Neuron (in vitro differentiated cells): ENCODE data around the gene FPGS.
A peak's percentile ranks its signal among the peaks of the same experiment; 100 is the strongest.

ENCODE experiments used
- H2AFZ ChIP-seq: one replicate; pipeline ENCODE4 v1.6.1; 2013; ENCODE audit warnings: low read depth, mild to moderate bottlenecking, inconsistent platforms, low read length, moderate library complexity
- H3K27me3 ChIP-seq: one replicate; pipeline ENCODE4 v1.6.1; 2013; ENCODE audit warnings: low read length; ENCODE audit not compliant: insufficient read depth
- H3K36me3 ChIP-seq: one replicate; pipeline ENCODE4 v1.6.1; 2013; ENCODE audit warnings: low read length; ENCODE audit not compliant: insufficient read depth
- H3K4me1 ChIP-seq: one replicate; pipeline ENCODE4 v1.6.1; 2013; ENCODE audit warnings: low read length; ENCODE audit not compliant: insufficient read depth
- H3K4me3 ChIP-seq: 2 replicates; pipeline ENCODE4 v1.5.1; 2013; ENCODE audit warnings: mild to moderate bottlenecking, low read length, moderate library complexity
- H3K9me3 ChIP-seq: one replicate; pipeline ENCODE4 v1.6.1; 2013; ENCODE audit warnings: low read length

FPGS gene

GRCh38 chr9:127765418-127765817 lies 37.3 kb upstream of the FPGS start:
- peaks cover 18% of the 10 kb centered on the region for H3K4me1 ChIP-seq
- H2AFZ ChIP-seq, result no peak overlapping the region
- no peaks in the 10 kb centered on the region for H3K9me3 ChIP-seq
- no peak overlapping the region for H3K4me3 ChIP-seq
- H3K27me3 ChIP-seq, result peaks cover 25% of the 10 kb centered on the region
- no peaks in the 10 kb centered on the region for H3K36me3 ChIP-seq

- H3K9me3 ChIP-seq, result no peaks in the 10 kb centered on the region
- no peak overlapping the region for H2AFZ ChIP-seq
- H3K4me3 ChIP-seq, result no peak overlapping the region
- peaks cover 25% of the 10 kb centered on the region for H3K4me1 ChIP-seq
- H3K36me3 ChIP-seq, result no peaks in the 10 kb centered on the region
- peaks cover 12% of the 10 kb centered on the region for H3K27me3 ChIP-seq
Observed at GRCh38 chr9:127767410-127767809, 35.3 kb upstream of the FPGS start.

- H3K36me3 ChIP-seq, result no peaks in the 10 kb centered on the region
- no peaks in the 10 kb centered on the region for H3K9me3 ChIP-seq
- H3K4me3 ChIP-seq, result no peak overlapping the region
- H3K27me3 ChIP-seq, result peaks cover 7% of the 10 kb centered on the region
- H3K4me1 ChIP-seq, result peaks cover 25% of the 10 kb centered on the region
- peak overlapping the region; percentile 5 for H2AFZ ChIP-seq
Observed at GRCh38 chr9:127767909-127768331, 34.8 kb upstream of the FPGS start.

GRCh38 chr9:127768698-127769097 lies 34.0 kb upstream of the FPGS start:
- Histone ChIP-seq H3K36me3 (no peaks in the 10 kb centered on the region), H3K27me3 (peaks cover 5% of the 10 kb centered on the region), H3K4me1 (peaks cover 25% of the 10 kb centered on the region), H3K9me3 (no peaks in the 10 kb centered on the region), H2AFZ (no peak overlapping the region), H3K4me3 (no peak overlapping the region)

DNA sequence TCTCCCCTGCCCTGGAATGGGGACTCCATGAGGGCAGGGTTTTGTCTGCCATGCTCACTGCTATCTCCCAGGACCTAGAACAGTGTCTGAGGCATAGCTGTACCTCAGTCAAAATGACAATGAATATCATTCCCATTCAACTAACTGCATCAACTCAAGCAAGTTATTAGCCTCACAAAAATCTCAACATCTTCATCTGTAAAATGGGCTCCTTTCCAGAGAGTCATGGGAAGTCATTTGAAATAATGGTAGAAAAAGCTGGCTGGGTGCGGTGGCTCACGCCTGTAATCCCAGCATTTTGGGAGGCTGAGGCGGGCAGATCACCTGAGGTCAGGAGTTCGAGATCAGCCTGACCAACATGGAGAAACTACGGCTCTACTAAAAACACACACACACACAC lies 33.6 kb upstream of the FPGS start:
- Histone ChIP-seq H3K9me3 (no peaks in the 10 kb centered on the region), H3K4me1 (peaks cover 25% of the 10 kb centered on the region), H3K4me3 (no peak overlapping the region), H2AFZ (no peak overlapping the region), H3K27me3 (peaks cover 5% of the 10 kb centered on the region), H3K36me3 (no peaks in the 10 kb centered on the region)

- no peaks in the 10 kb centered on the region for H3K9me3 ChIP-seq
- H2AFZ ChIP-seq, result no peak overlapping the region
- H3K4me1 ChIP-seq, result peaks cover 25% of the 10 kb centered on the region
- H3K4me3 ChIP-seq, result no peak overlapping the region
- H3K36me3 ChIP-seq, result no peaks in the 10 kb centered on the region
- peaks cover 5% of the 10 kb centered on the region for H3K27me3 ChIP-seq
Observed at GRCh38 chr9:127769929-127770582, 32.6 kb upstream of the FPGS start.

DNA sequence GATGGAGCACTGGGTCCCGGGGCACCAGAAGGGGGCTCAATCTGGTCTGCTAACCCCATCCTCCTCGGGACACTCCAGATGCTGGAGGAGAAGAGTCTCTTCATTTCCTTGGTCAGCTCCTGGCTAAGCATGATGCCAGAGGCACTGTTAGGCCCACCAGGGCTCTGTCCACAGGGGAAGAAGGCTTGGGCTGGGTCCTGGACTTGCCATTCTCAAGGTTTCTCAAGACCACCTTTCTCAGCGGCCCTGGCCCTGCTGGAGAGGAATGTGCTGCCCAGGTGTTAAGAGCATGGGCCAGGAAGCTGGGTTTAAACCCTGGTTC lies 32.1 kb upstream of the FPGS start:
- Histone ChIP-seq H3K27me3 (peaks cover 5% of the 10 kb centered on the region), H3K4me3 (peak overlapping the region; percentile 31), H3K36me3 (no peaks in the 10 kb centered on the region), H3K4me1 (peaks cover 25% of the 10 kb centered on the region), H3K9me3 (no peaks in the 10 kb centered on the region), H2AFZ (no peak overlapping the region)

DNA sequence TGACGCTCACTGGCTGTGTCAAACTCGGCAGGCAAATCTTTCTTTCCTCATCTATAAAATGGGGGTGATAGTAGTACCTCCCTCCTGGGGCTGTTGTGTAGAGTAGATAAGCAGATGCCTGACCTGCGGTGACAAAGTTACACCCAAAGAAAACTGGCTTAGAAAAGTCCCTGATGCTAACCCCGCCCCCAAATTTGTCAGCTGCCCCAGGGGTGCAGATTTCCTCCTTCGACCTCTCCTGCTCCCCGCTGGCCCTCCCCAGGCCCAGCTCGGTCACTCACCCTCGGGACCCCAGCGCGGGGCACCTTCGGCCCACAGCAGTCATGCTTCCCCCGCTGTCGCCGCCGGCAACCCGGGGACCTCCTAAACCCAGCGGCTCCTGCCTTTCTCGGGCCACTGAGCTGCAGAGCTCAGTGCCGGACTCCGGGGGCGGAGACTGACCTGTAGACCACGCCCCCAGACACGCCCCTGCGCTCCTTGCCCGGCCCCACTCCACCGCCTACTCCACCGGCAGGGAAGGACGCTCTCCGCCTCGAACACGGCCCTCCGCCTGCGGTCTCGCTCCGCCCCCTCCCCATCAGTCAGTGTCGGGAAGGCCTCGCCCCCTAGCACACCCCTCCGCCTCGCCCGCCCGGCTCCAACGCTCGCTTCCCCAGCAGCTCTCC lies 31.6 kb upstream of the FPGS start:
- Histone ChIP-seq H3K4me3 (peak overlapping the region; percentile 31), H3K36me3 (no peaks in the 10 kb centered on the region), H2AFZ (no peak overlapping the region), H3K4me1 (peaks cover 25% of the 10 kb centered on the region), H3K9me3 (no peaks in the 10 kb centered on the region), H3K27me3 (peaks cover 5% of the 10 kb centered on the region)

GRCh38 chr9:127771570-127772189 lies 31.0 kb upstream of the FPGS start:
- Histone ChIP-seq H2AFZ (no peak overlapping the region), H3K9me3 (no peaks in the 10 kb centered on the region), H3K36me3 (no peaks in the 10 kb centered on the region), H3K4me3 (peak overlapping the region; percentile 14), H3K4me1 (peaks cover 25% of the 10 kb centered on the region), H3K27me3 (peaks cover 3% of the 10 kb centered on the region)

DNA sequence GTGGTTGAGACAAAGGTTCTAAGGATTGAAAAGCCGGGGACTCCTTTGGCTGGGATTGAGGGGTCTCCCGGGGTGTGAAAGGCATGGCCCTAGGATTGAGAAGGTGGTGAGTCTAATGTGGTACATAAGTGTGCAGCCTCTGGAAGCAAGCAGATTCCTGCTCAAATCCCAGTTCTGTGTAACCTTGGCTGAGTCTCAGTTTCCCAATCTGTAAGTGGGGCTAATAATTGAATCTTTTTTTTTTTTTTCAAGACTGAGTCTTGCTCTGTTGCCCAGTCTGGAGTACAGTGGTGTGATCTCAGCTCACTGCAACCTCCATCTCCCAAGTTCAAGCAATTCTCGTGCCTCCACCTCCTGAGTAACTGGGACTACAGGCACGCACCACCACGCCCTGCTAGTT lies 30.1 kb upstream of the FPGS start:
- Histone ChIP-seq H3K27me3 (peaks cover 3% of the 10 kb centered on the region), H3K4me1 (peaks cover 19% of the 10 kb centered on the region), H3K4me3 (no peak overlapping the region), H2AFZ (no peak overlapping the region), H3K9me3 (no peaks in the 10 kb centered on the region), H3K36me3 (no peaks in the 10 kb centered on the region)

DNA sequence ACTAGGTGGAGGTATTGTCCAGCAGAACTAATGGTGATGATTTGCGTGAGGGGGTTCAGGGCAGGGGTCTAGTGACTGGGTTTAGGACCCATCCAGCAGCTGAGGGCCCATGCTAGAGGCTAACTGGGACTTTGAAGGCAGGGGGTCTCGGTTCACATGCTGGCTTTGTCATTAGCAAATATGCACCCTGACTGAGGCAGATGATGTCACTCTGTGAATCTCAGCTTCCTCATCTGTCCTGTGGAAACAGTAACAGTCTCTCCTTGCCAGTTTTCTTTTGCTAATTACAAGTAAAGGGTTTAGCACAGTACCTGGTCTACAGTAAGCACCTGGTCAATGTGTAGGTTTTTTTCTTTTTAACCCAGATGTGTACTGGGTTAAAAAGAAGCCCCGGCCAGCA lies 29.4 kb upstream of the FPGS start:
- H3K4me1 ChIP-seq, result peaks cover 12% of the 10 kb centered on the region
- no peaks in the 10 kb centered on the region for H3K36me3 ChIP-seq
- no peak overlapping the region for H2AFZ ChIP-seq
- peaks cover 3% of the 10 kb centered on the region for H3K27me3 ChIP-seq
- no peak overlapping the region for H3K4me3 ChIP-seq
- H3K9me3 ChIP-seq, result no peaks in the 10 kb centered on the region

DNA sequence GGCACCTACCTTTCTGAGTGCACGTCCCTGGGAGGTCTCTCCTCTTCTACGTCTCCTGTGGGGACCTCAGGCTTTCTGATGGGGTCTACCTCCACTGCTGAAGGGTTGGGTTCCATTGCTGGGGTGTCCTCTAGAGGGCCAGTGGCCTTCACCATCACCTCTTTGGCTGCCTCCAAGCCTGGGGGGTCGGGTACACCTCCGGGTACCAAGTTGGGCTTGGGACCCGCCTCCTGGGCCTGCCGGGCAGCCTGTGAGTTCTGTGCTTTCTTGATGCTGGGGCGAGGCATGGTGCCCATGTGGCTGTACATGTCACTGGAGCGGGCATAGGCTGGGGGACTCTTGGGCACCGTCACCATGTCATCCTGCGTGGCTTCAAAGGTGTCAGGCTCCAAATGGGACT lies 28.7 kb upstream of the FPGS start:
- H3K36me3 ChIP-seq, result no peaks in the 10 kb centered on the region
- no peak overlapping the region for H3K4me3 ChIP-seq
- peaks cover 3% of the 10 kb centered on the region for H3K27me3 ChIP-seq
- peaks cover 10% of the 10 kb centered on the region for H3K4me1 ChIP-seq
- H3K9me3 ChIP-seq, result no peaks in the 10 kb centered on the region
- H2AFZ ChIP-seq, result no peak overlapping the region

GRCh38 chr9:127776195-127776923 lies 26.3 kb upstream of the FPGS start:
- no peaks in the 10 kb centered on the region for H3K27me3 ChIP-seq

More at GRCh38 chr9:127776195-127776923, 26.3 kb upstream of the FPGS start:
- Histone ChIP-seq H3K4me1 (no peaks in the 10 kb centered on the region), H3K36me3 (no peaks in the 10 kb centered on the region), H2AFZ (no peak overlapping the region), H3K4me3 (no peak overlapping the region), H3K9me3 (no peaks in the 10 kb centered on the region)
